ENCODE data around the gene PCSK1N.

GRCh38 chrX:48782795-48783194 lies 52.6 kb downstream of the PCSK1N start:
- TF ChIP-seq POLR2AphosphoS5 (IDR thresholded peaks at IDR 0.05) = no peak
- TF ChIP-seq CTCF (IDR thresholded peaks at IDR 0.05) = no peak
- no peak for TF ChIP-seq POLR2A (IDR thresholded peaks at IDR 0.05)
